Caco-2 (cell line): ENCODE measurements around the gene GFPT2. TPM values are rescaled to one million over a fixed set of nuclear protein-coding genes. Genes with fewer than 3 reads are reported as not detected.

Experiments used
- BruUV-seq: library from RNA; stranded (reverse); fragments of 400-500 nt; replicated peaks from 2 replicates; lab custom pipeline; 2021; lab: Mats Ljungman, UMichigan
- CTCF ChIA-PET: fragments of 300-600 bp; sonication (Branson Sonifier 250); formaldehyde crosslinking; loops from one replicate; lab custom pipeline; 2022; ENCODE audit warnings: antibody characterized with exemption; lab: Charles Lee
- POLR2A ChIA-PET: fragments of 300-600 bp; sonication (Branson Sonifier 250); formaldehyde crosslinking; loops from one replicate; lab custom pipeline; 2022; ENCODE audit warnings: antibody characterized with exemption; lab: Charles Lee
- DNase-seq, 2 experiments: peaks; one replicate each; pipeline versions ENCODE4 v3.0.0 to v3.0.0-alpha.2; 2020 to 2022
- H3K27me3 ChIP-seq: replicated peaks from 2 replicates; pipeline ENCODE4 v1.6.0; 2011; ENCODE audit warnings: low read length; ENCODE audit not compliant: control insufficient read depth, insufficient read depth
- H3K36me3 ChIP-seq: 2 replicates; pipeline ENCODE4 v1.5.1; 2011; ENCODE audit warnings: low read length; ENCODE audit not compliant: control insufficient read depth, insufficient read depth
- H3K4me1 ChIP-seq: fragments of 250-450 bp; sonication (Bioruptor Pico); 2 replicates; pipeline ENCODE4 v1.5.1; 2020; ENCODE audit warnings: mild to moderate bottlenecking
- H3K4me3 ChIP-seq: 2 replicates; pipeline ENCODE4 v1.5.1; 2011; ENCODE audit warnings: low read depth, mild to moderate bottlenecking, control low read depth, low read length
- H3K9me3 ChIP-seq: fragments of 250-450 bp; sonication (Bioruptor Pico); 2 replicates; pipeline ENCODE4 v1.5.1; 2020; ENCODE audit warnings: mild to moderate bottlenecking, moderate library complexity
- H3K27ac Mint-ChIP-seq: one replicate; pipeline ENCODE4 v1.8.0; 2022; ENCODE audit warnings: mixed read lengths; ENCODE audit not compliant: unreplicated experiment
- H3K27me3 Mint-ChIP-seq: one replicate; pipeline ENCODE4 v1.8.0; 2022; ENCODE audit warnings: mixed read lengths; ENCODE audit not compliant: insufficient read depth, unreplicated experiment
- H3K36me3 Mint-ChIP-seq: one replicate; pipeline ENCODE4 v1.8.0; 2022; ENCODE audit warnings: mild to moderate bottlenecking, mixed read lengths; ENCODE audit not compliant: insufficient read depth, unreplicated experiment
- H3K4me1 Mint-ChIP-seq: one replicate; pipeline ENCODE4 v1.8.0; 2022; ENCODE audit warnings: low read depth, mixed read lengths; ENCODE audit not compliant: unreplicated experiment
- H3K4me3 Mint-ChIP-seq: one replicate; pipeline ENCODE4 v1.8.0; 2022; ENCODE audit warnings: mild to moderate bottlenecking, moderate library complexity, mixed read lengths; ENCODE audit not compliant: unreplicated experiment
- H3K9me3 Mint-ChIP-seq: one replicate; pipeline ENCODE4 v1.8.0; 2022; ENCODE audit warnings: mixed read lengths; ENCODE audit not compliant: unreplicated experiment
- CTCF ChIP-seq, 2 experiments: fragments of 200-600 bp in 1 of 2; IDR thresholded peaks; 1 replicate in 1 of 2; 2 replicates in 1 of 2; pipeline versions ENCODE4 v1.5.1 to v1.8.0; 2011 to 2022; ENCODE audit warnings: antibody characterized with exemption in 1 of 2, control low read depth in 1 of 2, inconsistent platforms in 1 of 2, low read depth in 1 of 2, low read length in 1 of 2, mild to moderate bottlenecking in 1 of 2, moderate library complexity in 1 of 2; ENCODE audit not compliant: insufficient read depth in 1 of 2, severe bottlenecking in 1 of 2, unreplicated experiment in 1 of 2
- intact Hi-C: fragments of 100-400 bp; cut with micrococcal nuclease; formaldehyde crosslinking; loops from one replicate; pipeline ENCODE4 v1.10.0; 2022; ENCODE audit not compliant: unreplicated experiment
- total RNA-seq: library from RNA; stranded (reverse); gene quantifications from 2 replicates; pipeline ENCODE4 v1.2.3, GENCODE V29; 2022

GFPT2 gene
- total RNA-seq, 1 experiment from 2014 or later = 1.6 TPM

GRCh38 chr5:180323941-180324600 is 29.1 kb downstream of the GFPT2 start:
- no peak for TF ChIP-seq CTCF (IDR thresholded peaks at IDR 0.05; ENCODE audit: insufficient read depth in 1 of 2, low read depth in 1 of 2, low read length in 1 of 2, severe bottlenecking in 1 of 2, unreplicated experiment in 1 of 2)
- Histone ChIP-seq H3K36me3 (no peaks in the 10 kb centered on the region), H3K4me1 (no peaks in the 10 kb centered on the region), H3K27me3 (no peaks in the 10 kb centered on the region), H3K4me3 (no peak overlapping the region), H3K9me3 (no peaks in the 10 kb centered on the region)
- peak in 1 of 2 experiments; percentile 33 for DNase-seq
- no peaks in the 10 kb centered on the region for H3K36me3 Mint-ChIP-seq
- no peak overlapping the region for H3K4me3 Mint-ChIP-seq
- no peak overlapping the region for H3K27ac Mint-ChIP-seq
- POLR2A ChIA-PET = interaction anchor here (1.2 kb wide), 1 partner anchor 10 kb away, joined by 5 read pairs; no protein-coding TSS in a partner anchor
- BruUV-seq = no TSS peak
- intact Hi-C loops = no loop called here
- H3K9me3 Mint-ChIP-seq = no peaks in the 10 kb centered on the region
- H3K27me3 Mint-ChIP-seq = peaks cover under 1% of the 10 kb centered on the region
- H3K4me1 Mint-ChIP-seq = no peaks in the 10 kb centered on the region
- CTCF ChIA-PET = interaction anchor here (1.1 to 1.8 kb wide), 4 partner anchors 8 to 201 kb away, joined by 3 to 7 read pairs (median 4); no protein-coding TSS in a partner anchor

- H3K36me3 ChIP-seq = no peaks in the 10 kb centered on the region
- no peak for TF ChIP-seq CTCF (IDR thresholded peaks at IDR 0.05; ENCODE audit: insufficient read depth in 1 of 2, low read depth in 1 of 2, low read length in 1 of 2, severe bottlenecking in 1 of 2, unreplicated experiment in 1 of 2)
- no TSS peak for BruUV-seq
- DNase-seq = no peak
- Mint-ChIP-seq H3K4me1 (no peaks in the 10 kb centered on the region), H3K9me3 (no peaks in the 10 kb centered on the region), H3K4me3 (no peak overlapping the region), H3K27ac (no peak overlapping the region), H3K27me3 (peaks cover 2% of the 10 kb centered on the region), H3K36me3 (no peaks in the 10 kb centered on the region)
- H3K4me1 ChIP-seq = no peaks in the 10 kb centered on the region
- intact Hi-C loops = no loop called here
- POLR2A ChIA-PET = no interaction called here
- no peak overlapping the region for H3K4me3 ChIP-seq
- CTCF ChIA-PET = interaction anchor here (1.8 kb wide), 1 partner anchor 30 kb away, joined by 7 read pairs; no protein-coding TSS in a partner anchor
- H3K27me3 ChIP-seq = no peaks in the 10 kb centered on the region
- no peaks in the 10 kb centered on the region for H3K9me3 ChIP-seq
Observed at GRCh38 chr5:180323160-180323559, 30.0 kb downstream of the GFPT2 start.

GRCh38 chr5:180318456-180319089 is 34.6 kb downstream of the GFPT2 start:
- Histone ChIP-seq H3K4me3 (no peak overlapping the region), H3K36me3 (no peaks in the 10 kb centered on the region), H3K9me3 (no peaks in the 10 kb centered on the region), H3K27me3 (no peaks in the 10 kb centered on the region), H3K4me1 (no peaks in the 10 kb centered on the region)
- Mint-ChIP-seq H3K4me3 (no peak overlapping the region), H3K36me3 (no peaks in the 10 kb centered on the region), H3K27ac (no peak overlapping the region), H3K27me3 (peaks cover 2% of the 10 kb centered on the region), H3K4me1 (no peaks in the 10 kb centered on the region), H3K9me3 (no peaks in the 10 kb centered on the region)
- intact Hi-C loops = no loop called here
- ChIA-PET POLR2A (no interaction called here), CTCF (interaction anchor here (1.0 kb wide), 1 partner anchor 10 kb away, joined by 6 read pairs; no protein-coding TSS in a partner anchor)
- DNase-seq = no peak
- no TSS peak for BruUV-seq
- no peak for TF ChIP-seq CTCF (IDR thresholded peaks at IDR 0.05; ENCODE audit: insufficient read depth in 1 of 2, low read depth in 1 of 2, low read length in 1 of 2, severe bottlenecking in 1 of 2, unreplicated experiment in 1 of 2)
